Activated CD4-positive, alpha-beta T cell treated with anti-CD3 and anti-CD28 coated beads, Interleukin-2, amount 10 ng/mL, durations not matched to agents 24 days and 14 days (primary cell): ENCODE data around the gene DHCR7. TPM values are rescaled to one million over a fixed set of nuclear protein-coding genes. Genes with fewer than 3 reads are reported as not detected.

Source experiments
- DNase-seq: peaks from one replicate; pipeline ENCODE4 v3.0.0; 2022
- H3K27ac Mint-ChIP-seq: one replicate; pipeline ENCODE4 v1.8.0; 2022; ENCODE audit warnings: mild to moderate bottlenecking, mixed read lengths
- H3K27me3 Mint-ChIP-seq: one replicate; pipeline ENCODE4 v1.8.0; 2022; ENCODE audit warnings: mixed read lengths
- H3K36me3 Mint-ChIP-seq: one replicate; pipeline ENCODE4 v1.8.0; 2022; ENCODE audit warnings: low read depth, mild to moderate bottlenecking, mixed read lengths
- H3K4me1 Mint-ChIP-seq: one replicate; pipeline ENCODE4 v1.8.0; 2021; ENCODE audit warnings: mixed read lengths
- H3K4me3 Mint-ChIP-seq: one replicate; pipeline ENCODE4 v1.8.0; 2022; ENCODE audit warnings: mild to moderate bottlenecking, moderate library complexity, mixed read lengths
- H3K9me3 Mint-ChIP-seq: one replicate; pipeline ENCODE4 v1.8.0; 2021; ENCODE audit warnings: mixed read lengths
- intact Hi-C: fragments of 100-400 bp; cut with micrococcal nuclease; formaldehyde crosslinking; loops from one replicate; pipeline ENCODE4 v1.15.1; 2023
- total RNA-seq: library from RNA; stranded (reverse); gene quantifications from 2 replicates; pipeline ENCODE4 v1.2.3, GENCODE V29; 2022

Gene DHCR7
- total RNA-seq, 1 donor from 2014 or later, result 112 TPM

DNA sequence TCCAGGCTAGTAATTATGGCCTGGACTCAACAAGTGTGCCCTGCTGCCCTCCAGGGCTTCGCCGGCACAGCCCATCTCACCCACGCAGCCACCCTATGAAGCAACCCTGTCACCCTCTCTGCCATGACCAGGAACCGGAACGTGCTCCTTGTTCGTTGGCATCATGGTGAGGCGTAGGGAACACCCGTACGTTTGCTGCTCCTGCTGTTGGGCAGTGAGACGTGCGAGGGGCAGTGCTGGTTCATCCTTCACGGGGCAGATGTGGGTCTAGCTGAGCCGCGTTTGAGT lies 25.5 kb upstream of the DHCR7 start:
- no peaks in the 10 kb centered on the region for H3K27me3 Mint-ChIP-seq
- peaks cover 45% of the 10 kb centered on the region for H3K36me3 Mint-ChIP-seq
- no peak overlapping the region for H3K27ac Mint-ChIP-seq
- no peak overlapping the region for H3K4me3 Mint-ChIP-seq
- intact Hi-C loops, result no loop called here
- no peaks in the 10 kb centered on the region for H3K4me1 Mint-ChIP-seq
- H3K9me3 Mint-ChIP-seq, result no peaks in the 10 kb centered on the region
- DNase-seq, result no peak

DNA sequence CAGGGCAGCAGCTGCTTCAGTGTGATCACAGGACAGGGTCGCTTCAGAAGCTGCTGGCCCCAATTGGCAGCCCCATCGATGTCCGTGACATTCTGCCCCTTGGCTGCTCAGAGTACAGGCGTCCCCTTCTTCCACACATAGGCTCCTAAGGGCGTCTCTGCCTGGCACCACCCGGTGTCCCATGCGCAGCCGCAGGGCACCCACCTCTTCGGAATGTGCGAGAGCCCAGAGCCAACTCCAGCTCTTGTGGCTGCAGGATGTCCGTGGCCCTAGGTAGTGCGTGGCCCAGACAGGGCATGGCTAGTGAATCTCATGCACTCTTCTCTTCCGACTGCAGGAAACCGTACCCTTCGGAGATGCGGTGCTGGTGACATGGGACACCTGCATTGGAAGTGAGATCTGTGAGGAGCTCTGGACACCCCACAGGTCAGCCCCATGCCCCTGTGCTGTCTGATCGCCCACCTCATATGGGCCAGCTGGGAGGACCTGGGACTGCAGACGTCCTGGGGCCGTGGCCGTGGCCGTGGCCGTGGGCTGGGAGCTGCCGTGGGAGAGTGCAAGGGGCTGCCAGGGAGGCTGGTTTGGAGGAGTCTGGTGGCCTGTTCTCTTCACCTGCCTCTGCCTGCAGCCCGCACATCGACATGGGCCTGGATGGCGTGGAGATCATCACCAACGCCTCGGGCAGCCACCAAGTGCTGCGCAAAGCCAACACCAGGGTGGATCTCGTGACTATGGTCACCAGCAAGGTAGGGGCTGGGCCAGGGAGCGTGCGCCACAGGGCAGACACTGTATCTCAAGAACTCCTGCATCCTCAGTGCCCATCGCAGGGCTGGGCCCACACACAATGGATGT lies 25.0 kb upstream of the DHCR7 start:
- no peak overlapping the region for H3K27ac Mint-ChIP-seq
- H3K4me3 Mint-ChIP-seq, result no peak overlapping the region
- H3K9me3 Mint-ChIP-seq, result no peaks in the 10 kb centered on the region
- peaks cover 45% of the 10 kb centered on the region for H3K36me3 Mint-ChIP-seq
- no peaks in the 10 kb centered on the region for H3K4me1 Mint-ChIP-seq
- DNase-seq, result no peak
- intact Hi-C loops, result no loop called here
- no peaks in the 10 kb centered on the region for H3K27me3 Mint-ChIP-seq

DNA sequence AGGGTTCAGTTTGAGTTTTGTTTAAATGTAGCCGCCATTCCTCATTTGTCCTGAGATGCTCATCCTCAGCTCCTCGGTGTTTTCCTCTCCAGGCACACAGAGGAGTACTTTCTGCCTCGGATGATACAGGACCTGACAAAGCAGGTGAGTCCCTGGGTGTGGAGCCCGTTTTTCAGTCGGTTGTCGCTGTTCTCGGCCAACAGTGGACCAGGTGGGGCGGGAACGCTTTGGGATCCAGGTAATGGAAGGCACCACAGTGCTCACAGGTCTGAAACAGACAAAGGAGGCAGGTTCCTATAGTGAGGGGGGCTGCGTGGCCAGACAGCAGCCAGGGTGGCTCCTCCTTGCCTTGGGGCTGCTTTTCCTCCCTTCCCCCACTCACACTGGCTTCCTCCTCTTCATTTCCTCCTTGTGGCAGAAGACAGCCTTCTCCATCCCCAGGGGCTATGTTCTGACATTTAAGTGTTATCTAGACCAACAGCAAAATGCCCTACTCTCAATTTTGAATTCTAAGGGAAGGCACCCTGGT lies 24.2 kb upstream of the DHCR7 start:
- Mint-ChIP-seq H3K9me3 (no peaks in the 10 kb centered on the region), H3K4me1 (no peaks in the 10 kb centered on the region), H3K4me3 (no peak overlapping the region), H3K36me3 (peaks cover 47% of the 10 kb centered on the region), H3K27ac (no peak overlapping the region), H3K27me3 (no peaks in the 10 kb centered on the region)
- intact Hi-C loops, result no loop called here
- DNase-seq, result no peak

DNA sequence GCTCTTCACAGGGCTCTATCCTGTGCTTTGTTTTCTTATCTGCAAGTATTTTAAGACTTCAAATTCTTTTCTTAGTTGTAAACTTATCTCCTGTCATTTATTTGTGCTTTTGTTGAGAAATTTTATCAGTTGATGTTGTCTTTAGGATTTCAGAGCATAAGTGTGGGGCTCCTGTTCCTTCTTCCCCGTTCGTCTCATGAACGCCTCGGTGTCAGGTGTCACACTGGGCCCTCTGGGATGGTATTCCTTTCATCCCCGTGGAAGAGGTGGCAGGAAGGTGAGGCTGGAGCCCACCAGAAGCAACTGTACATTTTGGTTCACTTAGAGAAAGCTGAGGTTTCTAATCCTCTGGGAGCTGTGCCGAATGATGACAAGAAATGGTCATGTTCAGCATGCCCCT lies 22.8 kb upstream of the DHCR7 start:
- H3K4me1 Mint-ChIP-seq, result no peaks in the 10 kb centered on the region
- no peak for DNase-seq
- peaks cover 49% of the 10 kb centered on the region for H3K36me3 Mint-ChIP-seq
- peak overlapping the region; percentile 2 for H3K27ac Mint-ChIP-seq
- H3K27me3 Mint-ChIP-seq, result no peaks in the 10 kb centered on the region
- H3K4me3 Mint-ChIP-seq, result no peak overlapping the region
- H3K9me3 Mint-ChIP-seq, result no peaks in the 10 kb centered on the region
- intact Hi-C loops, result no loop called here

DNA sequence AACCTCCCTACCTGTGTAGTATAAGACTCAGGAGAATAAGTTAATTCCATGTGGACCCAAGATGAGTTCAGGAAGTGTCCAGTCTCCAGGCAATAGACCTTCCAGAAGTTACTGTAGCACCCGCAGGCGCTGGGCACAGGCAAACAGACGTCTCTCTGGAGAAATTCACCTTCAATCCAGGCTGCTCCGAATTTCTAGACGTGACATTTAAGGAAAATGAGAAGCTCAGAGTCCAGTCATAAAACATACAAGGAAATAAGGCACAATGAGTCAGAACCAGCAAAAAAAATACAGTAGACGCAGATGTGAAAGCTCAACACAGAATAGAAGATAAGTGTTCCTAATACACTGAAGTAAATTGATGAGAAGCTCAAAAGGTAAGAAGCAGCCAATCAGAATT lies 19.0 kb upstream of the DHCR7 start:
- H3K4me3 Mint-ChIP-seq, result no peak overlapping the region
- no peak for DNase-seq

DNA sequence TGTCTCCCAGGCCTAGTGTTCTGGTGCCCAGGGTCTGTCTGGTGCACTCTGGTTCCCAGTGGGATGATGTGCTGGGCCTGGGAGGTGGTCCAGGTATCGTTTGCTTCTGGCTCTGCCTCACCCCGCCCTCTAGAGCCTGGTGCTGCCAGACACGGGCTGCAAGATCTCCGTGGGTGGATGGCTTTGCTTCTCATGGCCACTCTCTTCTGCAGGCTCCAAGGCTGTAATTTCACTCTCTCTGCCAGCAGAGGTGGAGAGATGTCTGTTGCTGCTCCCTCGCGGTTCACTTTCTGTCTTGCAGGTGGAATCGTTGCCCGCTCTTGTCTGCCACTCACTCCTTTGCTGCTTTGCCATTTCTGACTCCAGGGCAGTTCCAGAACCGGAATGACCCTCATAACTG lies 18.2 kb upstream of the DHCR7 start:
- Mint-ChIP-seq H3K9me3 (no peaks in the 10 kb centered on the region), H3K36me3 (peaks cover 53% of the 10 kb centered on the region), H3K4me3 (no peak overlapping the region), H3K27ac (peak overlapping the region; percentile 46), H3K4me1 (no peaks in the 10 kb centered on the region), H3K27me3 (no peaks in the 10 kb centered on the region)
- no peak for DNase-seq
- intact Hi-C loops, result no loop called here

More for the DNA sequence above, 19.0 kb upstream of the DHCR7 start:
- Mint-ChIP-seq H3K36me3 (peaks cover 54% of the 10 kb centered on the region), H3K27me3 (no peaks in the 10 kb centered on the region), H3K4me1 (no peaks in the 10 kb centered on the region), H3K27ac (no peak overlapping the region), H3K9me3 (no peaks in the 10 kb centered on the region)
- intact Hi-C loops, result no loop called here

DNA sequence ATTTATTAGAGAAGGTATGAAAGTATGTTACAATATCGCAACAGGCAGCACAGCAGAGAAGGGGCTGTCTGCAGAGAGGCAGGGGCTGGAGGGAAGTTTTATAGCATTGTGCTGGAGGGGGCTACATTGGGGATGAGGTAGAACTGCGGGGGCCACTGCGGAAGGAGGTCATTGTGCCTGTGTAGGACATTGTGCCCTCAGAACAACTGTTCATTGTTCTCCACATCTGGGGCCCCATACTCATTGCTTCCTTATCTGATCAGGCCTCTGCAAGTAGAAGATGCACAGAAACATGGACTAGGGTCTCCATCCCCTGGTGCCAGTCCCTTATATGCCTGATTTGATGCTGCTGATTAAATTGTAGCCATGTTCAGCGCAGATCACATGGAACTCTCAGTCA lies 16.9 kb upstream of the DHCR7 start:
- no peaks in the 10 kb centered on the region for H3K9me3 Mint-ChIP-seq
- DNase-seq, result no peak
- H3K4me3 Mint-ChIP-seq, result no peak overlapping the region
- intact Hi-C loops, result no loop called here
- H3K4me1 Mint-ChIP-seq, result no peaks in the 10 kb centered on the region
- peaks cover 64% of the 10 kb centered on the region for H3K36me3 Mint-ChIP-seq
- no peak overlapping the region for H3K27ac Mint-ChIP-seq
- H3K27me3 Mint-ChIP-seq, result no peaks in the 10 kb centered on the region

DNA sequence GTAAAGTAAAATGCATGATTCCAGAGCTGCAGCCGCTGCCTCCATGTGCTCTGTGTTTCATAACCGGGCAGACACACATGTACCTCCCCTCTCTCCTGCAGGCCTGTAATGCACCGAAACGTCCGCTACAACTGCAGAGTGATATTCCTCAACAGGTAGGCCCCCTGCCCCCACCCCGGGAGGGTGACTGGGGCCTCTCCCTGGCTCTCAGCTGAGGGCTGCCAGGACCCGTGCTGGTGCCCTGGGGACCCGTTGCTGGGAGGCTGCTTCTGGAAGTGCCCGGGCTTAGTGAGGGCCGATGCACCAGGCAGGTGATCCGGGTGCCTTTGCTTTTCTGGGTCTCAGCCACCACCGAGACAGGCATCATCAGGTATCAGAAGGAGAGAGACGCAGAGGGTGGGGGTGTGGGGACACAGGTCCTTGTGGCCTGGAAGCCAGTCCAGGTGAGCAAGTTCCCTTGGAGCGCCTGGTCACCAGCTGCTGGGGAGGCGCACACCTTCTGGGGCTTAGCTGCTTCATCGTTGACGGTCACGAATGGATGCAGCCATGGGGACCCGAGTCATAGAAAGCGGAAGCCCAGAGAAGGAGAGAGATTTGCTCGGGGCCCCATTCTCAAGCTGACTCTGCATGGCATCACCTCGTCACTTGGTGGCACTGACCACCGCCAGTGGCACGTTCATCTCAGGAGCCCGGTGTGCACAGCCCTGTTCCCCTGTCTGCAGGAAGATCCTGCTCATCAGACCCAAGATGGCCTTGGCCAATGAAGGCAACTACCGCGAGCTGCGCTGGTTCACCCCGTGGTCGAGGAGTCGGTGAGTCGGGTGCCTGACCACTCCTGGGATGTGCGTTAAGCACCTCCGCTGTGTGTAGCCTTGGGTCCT lies 15.4 kb upstream of the DHCR7 start:
- intact Hi-C loops, result no loop called here
- no peak for DNase-seq
- Mint-ChIP-seq H3K4me3 (no peak overlapping the region), H3K9me3 (no peaks in the 10 kb centered on the region), H3K27me3 (no peaks in the 10 kb centered on the region), H3K27ac (no peak overlapping the region), H3K36me3 (peaks cover 69% of the 10 kb centered on the region), H3K4me1 (no peaks in the 10 kb centered on the region)

DNA sequence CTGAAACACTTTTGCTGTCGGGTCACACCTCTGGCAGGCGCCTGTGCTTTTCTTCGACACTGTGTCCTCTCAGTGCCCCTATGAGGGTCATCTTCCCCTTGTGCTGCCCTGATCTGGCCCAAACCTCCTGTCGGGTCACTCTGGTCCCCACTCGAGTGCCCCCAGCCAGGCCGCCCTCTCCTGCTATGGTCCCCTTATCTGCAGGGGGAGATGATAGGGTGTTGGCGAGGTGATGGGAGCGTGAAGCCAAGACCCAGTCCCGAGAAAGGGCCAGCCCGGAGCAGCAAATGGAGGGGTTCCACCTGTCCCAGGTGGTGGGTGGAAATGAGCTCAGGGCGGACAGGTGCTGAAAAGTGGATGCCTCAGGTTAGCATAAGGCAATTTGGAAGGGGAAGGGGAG lies 14.5 kb upstream of the DHCR7 start:
- Mint-ChIP-seq H3K9me3 (no peaks in the 10 kb centered on the region), H3K27me3 (no peaks in the 10 kb centered on the region), H3K36me3 (peaks cover 72% of the 10 kb centered on the region), H3K4me1 (peaks cover 3% of the 10 kb centered on the region), H3K27ac (no peak overlapping the region), H3K4me3 (no peak overlapping the region)
- no peak for DNase-seq
- intact Hi-C loops, result no loop called here

DNA sequence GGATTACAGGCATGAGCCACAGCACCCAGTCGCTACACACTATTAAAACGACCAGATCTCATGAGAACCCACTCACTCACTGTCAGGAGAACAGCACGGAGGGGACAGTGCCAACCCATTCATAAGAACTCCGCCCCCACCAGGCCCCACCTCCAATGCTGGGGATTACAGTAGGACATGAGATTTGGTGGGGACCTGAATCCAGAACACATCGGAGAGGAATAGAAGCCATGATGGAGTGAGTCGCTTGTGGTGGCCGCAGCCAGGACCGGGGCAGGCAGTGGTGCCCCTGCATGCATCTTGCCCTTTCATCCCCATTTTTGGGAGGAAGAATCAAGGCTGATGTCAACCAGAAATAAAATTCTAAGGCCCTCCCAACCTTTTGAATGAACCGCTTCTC lies 13.5 kb upstream of the DHCR7 start:
- Mint-ChIP-seq H3K36me3 (peaks cover 70% of the 10 kb centered on the region), H3K9me3 (no peaks in the 10 kb centered on the region), H3K4me1 (peaks cover 4% of the 10 kb centered on the region), H3K4me3 (no peak overlapping the region), H3K27me3 (no peaks in the 10 kb centered on the region), H3K27ac (no peak overlapping the region)
- intact Hi-C loops, result no loop called here
- no peak for DNase-seq

DNA sequence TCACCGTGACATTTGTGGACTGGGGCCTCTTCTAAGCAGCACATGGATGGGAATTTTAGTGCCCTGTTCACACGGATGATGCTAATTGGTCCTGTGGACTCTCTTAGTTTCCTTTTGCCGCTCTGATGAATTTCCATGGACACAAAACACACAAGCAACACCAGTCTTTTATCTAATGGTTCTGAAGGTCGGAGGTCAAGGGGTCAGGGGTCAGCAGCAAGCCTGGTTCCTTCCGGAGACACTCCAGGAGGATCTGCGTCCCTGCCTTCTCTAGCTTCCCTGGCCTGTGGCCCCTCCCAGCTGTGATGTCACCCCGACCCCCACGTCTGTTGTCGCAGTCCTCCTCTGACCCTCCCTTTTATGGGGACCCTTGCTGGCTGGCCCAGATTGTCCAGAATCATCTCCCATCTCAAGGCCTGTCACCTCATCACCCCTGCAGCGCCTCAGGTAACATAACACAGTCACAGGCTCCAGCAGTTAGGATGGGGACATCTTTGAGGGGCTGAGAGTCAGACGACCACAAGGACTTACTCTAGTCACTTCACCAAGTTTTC lies 11.7 kb upstream of the DHCR7 start:
- Mint-ChIP-seq H3K27ac (no peak overlapping the region), H3K9me3 (no peaks in the 10 kb centered on the region), H3K4me1 (peaks cover 14% of the 10 kb centered on the region), H3K4me3 (no peak overlapping the region), H3K27me3 (no peaks in the 10 kb centered on the region), H3K36me3 (peaks cover 77% of the 10 kb centered on the region)
- no peak for DNase-seq
- intact Hi-C loops, result no loop called here

DNA sequence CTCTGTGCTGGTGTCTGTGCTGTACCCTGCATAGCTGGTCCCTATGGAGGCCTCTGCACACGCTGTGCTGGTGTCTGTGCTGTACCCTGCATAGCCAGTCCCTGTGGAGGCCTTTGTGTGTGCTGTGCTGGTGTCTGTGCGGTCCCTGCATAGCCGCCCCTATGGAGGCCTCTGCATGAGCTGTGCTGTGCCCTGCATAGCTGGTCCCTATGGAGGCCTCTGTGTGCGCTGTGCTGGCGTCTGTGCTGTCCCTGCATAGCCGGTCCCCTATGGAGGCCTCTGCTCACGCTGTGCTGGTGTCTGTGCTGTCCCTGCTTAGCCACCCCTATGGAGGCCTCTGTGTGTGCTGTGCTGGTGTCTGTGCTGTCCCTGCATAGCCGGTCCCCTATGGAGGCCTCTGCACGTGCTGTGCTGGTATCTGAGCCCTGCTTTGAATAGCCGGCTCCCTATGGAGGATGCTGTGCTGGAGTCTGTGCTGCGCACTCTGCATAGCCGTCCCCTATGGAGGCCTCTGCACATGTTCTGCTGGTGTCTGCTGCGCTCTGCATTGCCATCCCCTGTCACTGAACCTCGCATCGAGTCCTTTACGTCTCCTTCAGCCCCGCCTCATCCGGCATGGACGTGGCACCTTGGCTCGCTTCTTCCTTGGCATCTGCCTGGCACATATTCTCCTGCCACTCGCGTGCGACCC lies 11.0 kb upstream of the DHCR7 start:
- DNase-seq, result no peak
- peaks cover 76% of the 10 kb centered on the region for H3K36me3 Mint-ChIP-seq
- peaks cover 19% of the 10 kb centered on the region for H3K4me1 Mint-ChIP-seq
- intact Hi-C loops, result no loop called here
- no peak overlapping the region for H3K27ac Mint-ChIP-seq
- H3K27me3 Mint-ChIP-seq, result no peaks in the 10 kb centered on the region
- H3K9me3 Mint-ChIP-seq, result no peaks in the 10 kb centered on the region
- H3K4me3 Mint-ChIP-seq, result no peak overlapping the region

DNA sequence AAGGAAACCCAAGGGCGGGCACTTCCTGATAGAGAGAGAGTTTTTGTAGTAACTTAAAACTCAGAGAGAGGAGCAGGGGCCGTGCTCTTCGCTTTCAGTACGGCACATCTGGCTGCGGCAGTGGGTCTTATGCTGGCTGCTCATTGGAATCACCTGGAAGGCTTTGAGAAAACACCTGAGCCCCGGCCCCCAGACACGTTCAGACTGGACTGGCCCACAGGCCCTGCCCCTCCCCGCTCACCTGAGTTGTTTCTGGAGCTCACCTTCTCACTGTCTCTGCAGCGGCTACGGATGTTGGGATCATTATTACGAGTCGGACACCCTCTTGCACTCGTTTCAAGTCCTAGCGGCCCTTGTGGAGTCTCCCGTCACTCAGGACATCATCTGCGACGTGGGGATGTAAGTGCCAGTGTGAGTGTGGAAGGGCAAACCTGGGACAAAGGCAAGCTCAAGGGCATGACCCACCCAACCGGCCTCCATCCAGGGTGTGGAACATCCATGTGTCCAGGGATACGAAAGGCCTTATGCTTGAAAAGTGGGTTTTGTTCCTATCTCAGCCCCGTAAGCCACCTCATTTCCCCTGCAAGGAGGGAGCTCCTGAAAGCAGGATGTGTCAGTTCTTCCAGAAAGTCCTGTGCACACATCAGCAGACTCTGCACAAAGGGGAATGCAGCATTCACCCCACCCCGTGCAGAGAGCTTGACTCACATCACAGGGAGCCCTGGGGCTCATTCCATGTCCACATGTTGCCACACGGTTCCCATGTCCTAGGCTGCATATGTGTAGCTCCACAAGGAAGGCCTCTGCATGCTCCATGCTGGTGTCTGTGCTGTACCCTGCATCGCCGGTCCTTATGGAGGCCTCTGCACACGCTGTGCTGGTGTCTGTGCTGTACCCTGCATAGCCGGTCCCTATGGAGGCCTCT lies 10.2 kb upstream of the DHCR7 start:
- Mint-ChIP-seq H3K4me3 (no peak overlapping the region), H3K9me3 (no peaks in the 10 kb centered on the region), H3K27ac (no peak overlapping the region), H3K4me1 (peaks cover 23% of the 10 kb centered on the region), H3K27me3 (no peaks in the 10 kb centered on the region), H3K36me3 (peaks cover 70% of the 10 kb centered on the region)
- intact Hi-C loops, result no loop called here
- no peak for DNase-seq
